K562 (cell line): ENCODE results near the gene ABCC6. TPM values are rescaled to one million over a fixed set of nuclear protein-coding genes. Genes with fewer than 3 reads are reported as not detected.

Experiments used
- ATAC-seq: fragments of 200-7000 bp; cut with Tn5 transposase; 3 replicates; pipeline ENCODE4 v1.9.1; 2020; ENCODE audit warnings: moderate library complexity
- BruUV-seq: library from RNA; stranded (reverse); fragments of 400-500 nt; replicated peaks from 2 replicates; lab custom pipeline; 2021; lab: Mats Ljungman, UMichigan
- CTCF ChIA-PET: fragments of 300-600 bp; formaldehyde crosslinking; extraction: SDS; loops from one replicate; lab custom pipeline; 2021; ENCODE audit warnings: low intra/inter-chr PET ratio; lab: Yijun Ruan, JAX
- POLR2A ChIA-PET: fragments of 300-600, 350-650 bp; sonication (Branson Sonifier 250); formaldehyde crosslinking; extraction: SDS; loops from one replicate; lab custom pipeline; 2021; ENCODE audit warnings: antibody characterized with exemption, inconsistent platforms; lab: Yijun Ruan, JAX
- DNase-seq, 4 experiments: peaks; one replicate each; pipeline versions ENCODE4 v3.0.0 to v3.0.0-alpha.2; 2011 to 2018; ENCODE audit warnings: low spot score in 3 of 4, mixed read lengths in 3 of 4; ENCODE audit errors: extremely low read depth in 1 of 4
- FAIRE-seq: peaks from 2 replicates; lab custom pipeline; 2011; peaks lifted over from hg19 to GRCh38; lab: Jason Lieb, UNC
- H2AFZ ChIP-seq: 2 replicates; pipeline ENCODE4 v1.6.0; 2011; ENCODE audit warnings: low read depth, low read length, control low read depth, inconsistent platforms
- H3K27ac ChIP-seq: fragments of 200-600 bp; 3 replicates; pipeline ENCODE4 v1.8.0; 2011; ENCODE audit warnings: low read depth, mild to moderate bottlenecking, control low read depth, inconsistent platforms, low read length, moderate library complexity, mixed read lengths; ENCODE audit errors: extremely low read depth
- H3K27me3 ChIP-seq, 2 experiments: fragments of 300-600 bp in 1 of 2; 2 replicates in 1 of 2; 3 replicates in 1 of 2; pipeline versions ENCODE4 v1.6.0 to v1.8.0; 2011; ENCODE audit warnings: inconsistent platforms in 2 of 2, low read length in 2 of 2, mild to moderate bottlenecking in 1 of 2, mixed read lengths in 1 of 2, moderate library complexity in 1 of 2; ENCODE audit not compliant: control insufficient read depth in 2 of 2, insufficient read depth in 2 of 2
- H3K36me3 ChIP-seq: fragments of 300-600 bp; 3 replicates; pipeline ENCODE4 v1.8.0; 2011; ENCODE audit warnings: mild to moderate bottlenecking, low read length, inconsistent platforms; ENCODE audit not compliant: control insufficient read depth, insufficient read depth
- H3K4me1 ChIP-seq, 2 experiments: fragments of 200-600 bp in 1 of 2; replicated peaks in 1 of 2; 2 replicates in 1 of 2; 3 replicates in 1 of 2; pipeline versions ENCODE4 v1.5.1 to v1.8.0; 2011; ENCODE audit warnings: inconsistent platforms in 2 of 2, low read length in 2 of 2, mild to moderate bottlenecking in 1 of 2, mixed read lengths in 1 of 2, moderate library complexity in 1 of 2; ENCODE audit not compliant: control insufficient read depth in 2 of 2, insufficient read depth in 2 of 2
- H3K4me2 ChIP-seq: 2 replicates; pipeline ENCODE4 v1.6.1; 2011; ENCODE audit warnings: low read length, control low read depth, inconsistent platforms, mixed read lengths; ENCODE audit not compliant: insufficient read depth
- H3K4me3 ChIP-seq: fragments of 200-600 bp; sonication (generic), shearing (Covaris generic); 2 replicates; pipeline ENCODE4 v1.5.1; 2016; ENCODE audit warnings: control low read depth, inconsistent platforms
- H3K79me2 ChIP-seq: fragments of 200-600 bp; 3 replicates; pipeline ENCODE4 v1.8.0; 2011; ENCODE audit warnings: low read length, inconsistent platforms; ENCODE audit not compliant: control insufficient read depth, insufficient read depth
- H3K9ac ChIP-seq, 2 experiments: 2 replicates each; pipeline versions ENCODE4 v1.6.0 to v1.6.1; 2011; ENCODE audit warnings: low read depth in 2 of 2, low read length in 2 of 2, control low read depth in 1 of 2, inconsistent platforms in 1 of 2, mild to moderate bottlenecking in 1 of 2, mixed read lengths in 1 of 2; ENCODE audit not compliant: insufficient read depth in 1 of 2
- H3K9me1 ChIP-seq: one replicate; pipeline ENCODE4 v1.6.0; 2011; ENCODE audit warnings: inconsistent platforms, mild to moderate bottlenecking, low read length, moderate library complexity; ENCODE audit not compliant: control insufficient read depth, insufficient read depth
- H3K9me3 ChIP-seq: replicated peaks from 2 replicates; pipeline ENCODE4 v1.5.1; 2011; ENCODE audit warnings: low read depth, low read length, inconsistent platforms; ENCODE audit not compliant: control insufficient read depth, insufficient read depth
- H4K20me1 ChIP-seq: replicated peaks from 2 replicates; pipeline ENCODE4 v1.6.1; 2011; ENCODE audit warnings: low read length, inconsistent platforms, mixed read lengths; ENCODE audit not compliant: control insufficient read depth, insufficient read depth
- E2F6 ChIP-seq, 2 experiments: IDR thresholded peaks; 2 replicates each; pipeline ENCODE4 v1.6.1; 2011; ENCODE audit warnings: borderline replicate concordance in 1 of 2, control low read depth in 1 of 2, low read depth in 1 of 2, low read length in 1 of 2, mild to moderate bottlenecking in 1 of 2, mixed read lengths in 1 of 2, moderate library complexity in 1 of 2; ENCODE audit not compliant: insufficient read depth in 1 of 2, insufficient read length in 1 of 2, poor library complexity in 1 of 2, severe bottlenecking in 1 of 2; ENCODE audit errors: extremely low read depth in 1 of 2
- FOS ChIP-seq: IDR thresholded peaks from 3 replicates; pipeline ENCODE4 v1.6.1; 2011; ENCODE audit not compliant: insufficient read length; ENCODE audit errors: extremely low read depth
- HOXB6 ChIP-seq: fragments of 250-450 bp; sonication (Bioruptor Pico); IDR thresholded peaks from 2 replicates; pipeline ENCODE4 v1.5.1; 2022; ENCODE audit warnings: mild to moderate bottlenecking, borderline replicate concordance
- NFYB ChIP-seq: IDR thresholded peaks from 2 replicates; pipeline ENCODE4 v1.6.1; 2011; ENCODE audit warnings: mild to moderate bottlenecking, moderate library complexity; ENCODE audit not compliant: insufficient read length; ENCODE audit errors: extremely low read depth
- PHF8 ChIP-seq: fragments of 200-600 bp; sonication (generic); IDR thresholded peaks from 2 replicates; pipeline ENCODE4 v1.6.1; 2012; ENCODE audit warnings: mixed run types, mild to moderate bottlenecking, inconsistent platforms, low read length, moderate library complexity, borderline replicate concordance
- POLR2B ChIP-seq: fragments of 450-650 bp; IDR thresholded peaks from 2 replicates; pipeline ENCODE4 v1.6.1; 2018; ENCODE audit warnings: low read depth; ENCODE audit not compliant: partially characterized antibody
- TOE1 ChIP-seq, 2 experiments: fragments of 450-650 bp in 1 of 2; sonication (generic) in 1 of 2; formaldehyde crosslinking in 1 of 2; IDR thresholded peaks; 2 replicates each; pipeline versions ENCODE4 v1.7.1 to v1.8.0; 2016 to 2022; ENCODE audit warnings: borderline replicate concordance in 2 of 2, mild to moderate bottlenecking in 2 of 2, antibody characterized with exemption in 1 of 2, inconsistent platforms in 1 of 2, low read depth in 1 of 2, missing genetic modification reagents in 1 of 2, moderate library complexity in 1 of 2
- ZNF232 ChIP-seq: sonication (generic); formaldehyde crosslinking; IDR thresholded peaks from 2 replicates; pipeline ENCODE4 v1.8.0; 2022; ENCODE audit warnings: mild to moderate bottlenecking, missing genetic modification reagents
- ZNF316 ChIP-seq: fragments of 450-650 bp; IDR thresholded peaks from 2 replicates; pipeline ENCODE4 v1.6.1; 2016
- ZNF395 ChIP-seq: fragments of 200-800 bp; sonication (Bioruptor generic); IDR thresholded peaks from 2 replicates; pipeline ENCODE4 v1.6.1; 2017; ENCODE audit warnings: missing genetic modification characterization, missing compliant biosample characterization
- ZNF655 ChIP-seq: fragments of 250-450 bp; sonication (Bioruptor Pico); IDR thresholded peaks from 2 replicates; pipeline ENCODE4 v1.5.0; 2021
- WGBS: fragments of 100-300 bp; shearing (Covaris generic); methylation state at CpG from one replicate; pipeline ENCODE4 v1.1.6; 2016; ENCODE audit warnings: low coverage, mixed read lengths; ENCODE audit not compliant: insufficient coverage; ENCODE audit errors: missing lambda C conversion rate; 5-methylcytosine and 5-hydroxymethylcytosine counted together
- in situ Hi-C: fragments of 300-500 bp; cut with MboI; formaldehyde crosslinking; loops from 4 replicates; pipeline ENCODE4 v1.15.0; 2018; ENCODE audit warnings: inconsistent platforms, mixed read lengths
- intact Hi-C: fragments of 100-400 bp; cut with micrococcal nuclease; formaldehyde crosslinking; loops from 2 replicates; pipeline ENCODE4 v1.14.2; 2022
- polyA plus RNA-seq, 8 experiments: library from polyadenylated mRNA; depleted of rRNA in 4 of 8; stranded (reverse) in 5 of 8; unstranded in 3 of 8; fragments of >200 nt; fragmentation: Nextera tagmentation in 2 of 8; fragmentation: Illumina TruSeq in 1 of 8; extraction: Ambion mirVana in 2 of 8; extraction: Trizol in 1 of 8; gene quantifications; 2 replicates each; pipeline versions ENCODE4 v1.2.1 to v1.2.3, GENCODE V29; 2011 to 2014; ENCODE audit warnings: inconsistent platforms in 1 of 8, missing spikeins in 1 of 8
- total RNA-seq, 7 experiments: library from RNA; depleted of rRNA in 6 of 7; stranded (reverse); fragments of >200 nt in 6 of 7; fragmentation: Illumina TruSeq in 2 of 7; extraction: Trizol in 2 of 7; gene quantifications; 2 replicates each; pipeline versions ENCODE4 v1.2.1 to v1.2.3, GENCODE V29; 2011 to 2021; ENCODE audit warnings: low replicate concordance in 1 of 7

ABCC6 gene
- total and polyA plus RNA-seq, 9 of the 15 experiments (the other 6 are each of a cell fraction or from before 2014, with no cell fraction given), result 0.03 to 0.46 (median 0.07) TPM; not detected in 4

DNA sequence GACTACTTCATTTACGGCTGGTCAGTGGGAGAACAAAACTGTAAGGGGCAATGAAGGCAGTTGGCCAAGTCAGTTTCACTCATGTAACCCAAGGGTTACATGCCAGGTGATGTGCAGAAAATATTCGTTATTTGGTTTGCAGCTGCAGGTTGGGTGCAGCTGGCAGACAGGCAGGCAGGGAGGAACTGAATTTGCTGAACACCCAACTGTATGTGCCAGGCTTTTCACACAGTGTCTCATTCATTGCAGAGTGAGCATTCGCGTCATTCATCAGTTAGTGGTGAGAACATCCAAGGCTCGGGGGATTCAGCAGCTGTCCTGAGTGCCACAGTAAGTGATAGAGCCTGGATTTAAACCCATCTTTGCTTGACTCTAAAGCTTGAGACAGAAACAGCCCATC lies 59.7 kb downstream of the ABCC6 start:
- no peak overlapping the region for H3K4me3 ChIP-seq
- no TSS peak for BruUV-seq
- no peaks in the 10 kb centered on the region for H4K20me1 ChIP-seq
- in situ Hi-C loops, result no loop called here
- ChIA-PET POLR2A (interaction anchor here (1.3 kb wide), 1 partner anchor 12 kb away, joined by 3 read pairs; no protein-coding TSS in a partner anchor), CTCF (no interaction called here)
- TF ChIP-seq TOE1 (IDR thresholded peaks at IDR 0.05; ENCODE audit: borderline replicate concordance), result no peak
- no peak for TF ChIP-seq TOE1 (CRISPR knock-in tag; IDR thresholded peaks at IDR 0.05; ENCODE audit: borderline replicate concordance, low read depth)
- no peak for TF ChIP-seq PHF8
- no peak for TF ChIP-seq ZNF316
- no peak for TF ChIP-seq NFYB
- TF ChIP-seq ZNF232 (CRISPR knock-in tag), result no peak
- TF ChIP-seq HOXB6, result no peak
- TF ChIP-seq E2F6 (IDR thresholded peaks at IDR 0.05; ENCODE audit: borderline replicate concordance in 1 of 2, extremely low read depth in 1 of 2, insufficient read depth in 1 of 2, insufficient read length in 1 of 2, low read depth in 1 of 2, low read length in 1 of 2, poor library complexity in 1 of 2, severe bottlenecking in 1 of 2), result no peak
- TF ChIP-seq ZNF395 (CRISPR knock-in tag), result no peak
- TF ChIP-seq POLR2B, result no peak
- no peak for TF ChIP-seq FOS
- TF ChIP-seq ZNF655, result no peak
- intact Hi-C loops, result no loop called here
- no peak overlapping the region for H3K9ac ChIP-seq
- DNase-seq (no peak), FAIRE-seq (no peak), ATAC-seq (no peak)
- no peaks in the 10 kb centered on the region for H3K36me3 ChIP-seq
- H3K4me1 ChIP-seq, result no peaks in the 10 kb centered on the region; a peak in 1 of 5 replicates
- no peaks in the 10 kb centered on the region for H3K79me2 ChIP-seq
- H3K9me3 ChIP-seq, result no peaks in the 10 kb centered on the region
- WGBS, result 37% methylated on average over 5 of the region's 5 CpGs
- H3K9me1 ChIP-seq, result no peaks in the 10 kb centered on the region
- no peak overlapping the region for H2AFZ ChIP-seq
- no peak overlapping the region for H3K4me2 ChIP-seq
- H3K27me3 ChIP-seq, result peaks cover 0 to 11% of the 10 kb centered on the region in 2 experiments; a peak in 2 of 5 replicates
- no peak overlapping the region for H3K27ac ChIP-seq
